Endothelial cell of umbilical vein (primary cell): ENCODE data around the gene SYNGR4.

ENCODE experiments used
- CTCF ChIP-seq, 2 donors: IDR thresholded peaks; 1 replicate in 1 of 2; 2 replicates in 1 of 2; pipeline ENCODE4 v1.5.1; 2011; ENCODE audit warnings: low read length in 2 of 2, mild to moderate bottlenecking in 2 of 2, moderate library complexity in 2 of 2, control low read depth in 1 of 2, inconsistent platforms in 1 of 2, low read depth in 1 of 2; ENCODE audit not compliant: insufficient read depth in 1 of 2; ENCODE audit errors: extremely low read depth in 1 of 2
- EZH2 ChIP-seq: IDR thresholded peaks from 2 replicates; pipeline ENCODE4 v1.6.1; 2012; ENCODE audit warnings: borderline replicate concordance, low read depth, mild to moderate bottlenecking, moderate library complexity, low read length, inconsistent platforms; ENCODE audit not compliant: severe bottlenecking
- JUN ChIP-seq: IDR thresholded peaks from 2 replicates; pipeline ENCODE4 v1.6.1; 2011; ENCODE audit warnings: borderline replicate concordance, low read depth; ENCODE audit not compliant: insufficient read length, insufficient read depth
- MAX ChIP-seq: IDR thresholded peaks from 2 replicates; pipeline ENCODE4 v1.6.1; 2011; ENCODE audit not compliant: insufficient read depth, insufficient read length
- POLR2A ChIP-seq: IDR thresholded peaks from 2 replicates; pipeline ENCODE4 v1.6.1; 2012; ENCODE audit warnings: low read depth, mild to moderate bottlenecking, control low read depth, low read length
- POLR2AphosphoS5 ChIP-seq: IDR thresholded peaks from 2 replicates; pipeline ENCODE4 v1.6.1; 2012; ENCODE audit warnings: low read depth, mild to moderate bottlenecking, control low read depth, low read length, moderate library complexity; ENCODE audit not compliant: insufficient read depth

- TF ChIP-seq CTCF (IDR thresholded peaks at IDR 0.05; ENCODE audit: extremely low read depth in 1 of 2, insufficient read depth in 1 of 2, low read depth in 1 of 2, low read length in 2 of 2) (no peak), MAX (no peak), POLR2AphosphoS5 (no peak), POLR2A (no peak), EZH2 (no peak), JUN (no peak)
Observed at GRCh38 chr19:48405010-48405659, 41.0 kb downstream of the SYNGR4 start.
